ENCODE data around the gene TOB2.

TOB2 gene

DNA sequence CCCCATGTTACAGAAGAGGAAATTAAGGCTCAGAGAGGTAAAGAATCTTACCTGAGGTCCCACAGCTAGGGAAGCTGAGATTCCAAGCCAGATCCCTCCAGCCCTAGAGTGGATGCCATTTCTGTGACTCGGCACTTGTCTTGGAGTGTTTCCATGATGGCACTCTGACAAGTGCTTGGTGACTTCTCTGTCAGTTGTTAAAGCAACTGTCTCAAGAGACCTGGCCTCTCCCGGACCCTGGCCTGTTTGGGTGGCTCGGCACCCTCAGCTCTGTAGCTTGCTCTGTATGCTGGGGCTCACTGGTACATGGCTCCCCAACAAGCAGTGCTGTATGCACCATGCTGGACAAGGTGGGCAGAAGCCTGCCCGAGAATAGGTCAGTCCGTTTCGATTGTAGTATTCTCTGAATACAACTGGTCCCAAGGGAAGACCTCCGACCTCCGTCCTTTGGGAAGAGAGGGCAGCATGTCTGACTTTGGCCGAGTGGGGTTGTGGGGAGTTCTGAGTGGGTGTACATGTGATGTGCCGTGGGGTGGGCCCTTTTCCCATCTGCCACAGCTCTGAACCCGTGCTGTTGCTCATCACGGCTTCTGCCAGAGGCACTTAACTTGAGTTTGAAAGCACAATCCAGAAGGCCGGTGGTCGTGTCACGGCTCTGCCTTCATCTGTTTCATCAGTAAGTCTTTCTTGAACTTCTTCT, 34.7 kb upstream of the TOB2 start:
- H3K4me1 ChIP-seq (ENCODE audit: insufficient read depth, low read length, severe bottlenecking): peaks cover 73% of the 10 kb centered on the region
- peaks cover 14% of the 10 kb centered on the region for H3K36me3 ChIP-seq (ENCODE audit: insufficient read depth, low read length)
- H3K9ac ChIP-seq (ENCODE audit: low read length): peak overlapping the region; percentile 28; the same call in 1 of the 2 replicates
- H3K27ac ChIP-seq (ENCODE audit: low read depth, low read length, poor library complexity, severe bottlenecking): peak overlapping the region; percentile 68
- TF ChIP-seq, protein P1, sequence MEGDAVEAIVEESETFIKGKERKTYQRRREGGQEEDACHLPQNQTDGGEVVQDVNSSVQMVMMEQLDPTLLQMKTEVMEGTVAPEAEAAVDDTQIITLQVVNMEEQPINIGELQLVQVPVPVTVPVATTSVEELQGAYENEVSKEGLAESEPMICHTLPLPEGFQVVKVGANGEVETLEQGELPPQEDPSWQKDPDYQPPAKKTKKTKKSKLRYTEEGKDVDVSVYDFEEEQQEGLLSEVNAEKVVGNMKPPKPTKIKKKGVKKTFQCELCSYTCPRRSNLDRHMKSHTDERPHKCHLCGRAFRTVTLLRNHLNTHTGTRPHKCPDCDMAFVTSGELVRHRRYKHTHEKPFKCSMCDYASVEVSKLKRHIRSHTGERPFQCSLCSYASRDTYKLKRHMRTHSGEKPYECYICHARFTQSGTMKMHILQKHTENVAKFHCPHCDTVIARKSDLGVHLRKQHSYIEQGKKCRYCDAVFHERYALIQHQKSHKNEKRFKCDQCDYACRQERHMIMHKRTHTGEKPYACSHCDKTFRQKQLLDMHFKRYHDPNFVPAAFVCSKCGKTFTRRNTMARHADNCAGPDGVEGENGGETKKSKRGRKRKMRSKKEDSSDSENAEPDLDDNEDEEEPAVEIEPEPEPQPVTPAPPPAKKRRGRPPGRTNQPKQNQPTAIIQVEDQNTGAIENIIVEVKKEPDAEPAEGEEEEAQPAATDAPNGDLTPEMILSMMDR (IDR thresholded peaks at IDR 0.05; ENCODE audit: low read length): no peak
- no peak for TF ChIP-seq EZH2 (IDR thresholded peaks at IDR 0.05; ENCODE audit: borderline replicate concordance, low read length)
- no peak overlapping the region for H2AFZ ChIP-seq (ENCODE audit: low read length)
- no peaks in the 10 kb centered on the region for H3K27me3 ChIP-seq (ENCODE audit: insufficient read depth, low read length)
- no peaks in the 10 kb centered on the region for H3K9me3 ChIP-seq (ENCODE audit: low read length)
- peak overlapping the region; percentile 25 for H3K4me3 ChIP-seq (ENCODE audit: low read depth, low read length, poor library complexity, severe bottlenecking)
- peaks cover 63% of the 10 kb centered on the region for H3K79me2 ChIP-seq (ENCODE audit: insufficient read depth, low read length)
- H3F3A ChIP-seq (ENCODE audit: insufficient read depth, low read length): no peaks in the 10 kb centered on the region
- peak overlapping the region; percentile 52 for H3K4me2 ChIP-seq (ENCODE audit: low read length)
- H3K9me2 ChIP-seq (ENCODE audit: low read depth, low read length): no peaks in the 10 kb centered on the region
- no peaks in the 10 kb centered on the region for H4K20me1 ChIP-seq (ENCODE audit: insufficient read depth, low read length)

DNA sequence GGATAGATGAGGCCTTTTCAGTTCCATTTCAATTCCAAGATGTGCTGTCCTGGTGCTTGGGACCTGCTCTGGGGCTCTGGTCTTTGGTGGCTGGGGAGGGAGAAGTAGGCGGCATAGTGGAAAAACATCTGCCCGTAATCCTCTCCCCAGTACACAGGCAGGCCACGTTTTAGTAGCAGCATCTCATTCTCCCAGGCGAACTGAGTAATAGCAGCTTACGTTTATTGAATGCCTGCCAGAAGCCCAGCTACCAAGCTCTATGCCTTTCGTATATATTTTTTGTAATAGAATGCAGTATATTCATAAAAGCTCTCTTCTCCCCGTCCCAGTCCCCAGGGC, 33.8 kb upstream of the TOB2 start:
- peak overlapping the region; percentile 52 for H3K4me2 ChIP-seq (ENCODE audit: low read length)
- H3K9ac ChIP-seq (ENCODE audit: low read length): peak overlapping the region; percentile 15; the same call in 1 of the 2 replicates
- no peaks in the 10 kb centered on the region for H3F3A ChIP-seq (ENCODE audit: insufficient read depth, low read length)
- no peaks in the 10 kb centered on the region for H3K27me3 ChIP-seq (ENCODE audit: insufficient read depth, low read length)
- no peaks in the 10 kb centered on the region for H4K20me1 ChIP-seq (ENCODE audit: insufficient read depth, low read length)
- peaks cover 74% of the 10 kb centered on the region for H3K4me1 ChIP-seq (ENCODE audit: insufficient read depth, low read length, severe bottlenecking)
- no peak overlapping the region for H3K4me3 ChIP-seq (ENCODE audit: low read depth, low read length, poor library complexity, severe bottlenecking)
- H3K9me3 ChIP-seq (ENCODE audit: low read length): no peaks in the 10 kb centered on the region
- peak overlapping the region; percentile 68 for H3K27ac ChIP-seq (ENCODE audit: low read depth, low read length, poor library complexity, severe bottlenecking)
- H3K9me2 ChIP-seq (ENCODE audit: low read depth, low read length): no peaks in the 10 kb centered on the region
- no peak for TF ChIP-seq EZH2 (IDR thresholded peaks at IDR 0.05; ENCODE audit: borderline replicate concordance, low read length)
- TF ChIP-seq, protein P1 (IDR thresholded peaks at IDR 0.05; ENCODE audit: low read length): no peak
- peaks cover 14% of the 10 kb centered on the region for H3K36me3 ChIP-seq (ENCODE audit: insufficient read depth, low read length)
- no peak overlapping the region for H2AFZ ChIP-seq (ENCODE audit: low read length)
- H3K79me2 ChIP-seq (ENCODE audit: insufficient read depth, low read length): peaks cover 60% of the 10 kb centered on the region

DNA sequence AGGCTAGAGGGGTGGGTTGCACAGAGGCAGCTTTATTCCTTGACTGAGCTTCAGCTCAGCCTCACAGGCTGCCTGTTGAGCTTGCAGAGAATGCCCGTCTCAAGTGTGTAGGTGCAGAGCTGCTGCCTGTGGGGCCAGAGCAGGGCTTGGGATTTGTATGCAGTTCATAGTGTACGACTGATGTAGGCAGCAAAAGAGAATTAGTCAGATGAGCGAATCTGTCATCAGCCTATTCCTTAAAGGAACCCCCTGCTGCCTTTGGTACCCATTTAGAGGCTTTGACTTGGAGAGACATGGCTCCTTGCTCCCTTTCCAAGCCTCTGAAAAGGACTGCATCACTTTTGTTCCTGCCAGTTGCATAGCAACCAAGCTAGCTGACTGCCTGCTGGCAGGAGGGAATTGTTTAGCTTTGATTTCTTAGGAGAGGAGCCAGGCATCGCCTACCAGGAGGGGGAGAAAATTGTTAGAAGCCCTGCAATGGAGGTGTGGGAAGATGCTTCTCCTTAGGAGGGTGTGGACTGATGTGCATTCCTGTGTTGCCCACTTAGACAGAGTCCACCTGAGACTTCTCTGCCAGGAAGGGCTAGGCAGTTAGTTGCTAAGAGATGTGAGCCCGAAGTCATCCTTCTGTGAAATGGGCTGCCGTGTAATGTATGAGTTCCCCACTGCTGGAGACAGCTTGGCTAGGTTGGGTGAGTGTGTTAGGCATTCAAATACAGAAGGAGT, 33.2 kb upstream of the TOB2 start:
- Histone ChIP-seq H3K79me2 (ENCODE audit: insufficient read depth, low read length) (peaks cover 61% of the 10 kb centered on the region), H3K4me3 (ENCODE audit: low read depth, low read length, poor library complexity, severe bottlenecking) (no peak overlapping the region), H3K4me2 (ENCODE audit: low read length) (peak overlapping the region; percentile 52), H3F3A (ENCODE audit: insufficient read depth, low read length) (no peaks in the 10 kb centered on the region), H3K36me3 (ENCODE audit: insufficient read depth, low read length) (peaks cover 14% of the 10 kb centered on the region), H3K9me3 (ENCODE audit: low read length) (no peaks in the 10 kb centered on the region), H3K4me1 (ENCODE audit: insufficient read depth, low read length, severe bottlenecking) (peaks cover 72% of the 10 kb centered on the region), H3K9me2 (ENCODE audit: low read depth, low read length) (no peaks in the 10 kb centered on the region), H3K27me3 (ENCODE audit: insufficient read depth, low read length) (no peaks in the 10 kb centered on the region), H4K20me1 (ENCODE audit: insufficient read depth, low read length) (no peaks in the 10 kb centered on the region), H3K27ac (ENCODE audit: low read depth, low read length, poor library complexity, severe bottlenecking) (peak overlapping the region; percentile 68), H3K9ac (ENCODE audit: low read length) (no peak overlapping the region; the same call in 1 of the 2 replicates), H2AFZ (ENCODE audit: low read length) (no peak overlapping the region)
- TF ChIP-seq, protein P1 (IDR thresholded peaks at IDR 0.05; ENCODE audit: low read length): no peak
- no peak for TF ChIP-seq EZH2 (IDR thresholded peaks at IDR 0.05; ENCODE audit: borderline replicate concordance, low read length)

Measured in OCI-LY1 (cell line).